Right lobe of liver (tissue), 6 donors: Measurements from ENCODE around the gene KAT2A. TPM values are rescaled to one million over a fixed set of nuclear protein-coding genes. Genes with fewer than 3 reads are reported as not detected.
A peak's percentile ranks its signal among the peaks of the same experiment; 100 is the strongest.

Experiments
- ATAC-seq, 4 donors: fragments of 200-7000 bp; cut with Tn5 transposase; one replicate each; pipeline ENCODE4 v1.9.1; 2020; ENCODE audit warnings: mild to moderate bottlenecking in 4 of 4, moderate library complexity in 4 of 4
- DNase-seq, 3 donors: peaks; one replicate each; pipeline ENCODE4 v3.0.0-alpha.2; 2020
- H3K27ac ChIP-seq, 3 donors: fragments of 200-600 bp; one replicate each; pipeline ENCODE4 v1.8.0; 2022
- H3K27me3 ChIP-seq, 2 donors: fragments of 200-600 bp; one replicate each; pipeline ENCODE4 v1.8.0; 2022
- H3K36me3 ChIP-seq, 4 donors: fragments of 200-600 bp; sonication (generic) in 1 of 4; one replicate each; pipeline versions ENCODE4 v1.5.1 to v1.8.0; 2017 to 2022; ENCODE audit warnings: control low read depth in 1 of 4
- H3K4me1 ChIP-seq, 4 donors: fragments of 200-600 bp; sonication (generic) in 1 of 4; one replicate each; pipeline versions ENCODE4 v1.5.1 to v1.8.0; 2017 to 2022; ENCODE audit warnings: control low read depth in 1 of 4
- H3K4me3 ChIP-seq, 3 donors: fragments of 200-600 bp; one replicate each; pipeline ENCODE4 v1.8.0; 2022
- H3K9me3 ChIP-seq, 4 donors: fragments of 200-600 bp; sonication (generic) in 1 of 4; one replicate each; pipeline versions ENCODE4 v1.5.1 to v1.8.0; 2017 to 2022; ENCODE audit warnings: control low read depth in 1 of 4
- CTCF ChIP-seq, 4 donors: fragments of 200-600 bp in 3 of 4; fragments of 450-650 bp in 1 of 4; IDR thresholded peaks; one replicate each; pipeline versions ENCODE4 v1.5.1 to v1.8.0; 2016 to 2022; ENCODE audit warnings: antibody characterized with exemption in 4 of 4, mild to moderate bottlenecking in 2 of 4
- POLR2A ChIP-seq: fragments of 450-650 bp; IDR thresholded peaks from one replicate; pipeline ENCODE4 v1.6.1; 2017; ENCODE audit warnings: antibody characterized with exemption, mild to moderate bottlenecking
- WGBS: methylation state at CpG from one replicate; pipeline ENCODE4 v1.1.6; 2018; ENCODE audit warnings: low coverage, low lambda C conversion rate; ENCODE audit not compliant: insufficient coverage; ENCODE audit errors: missing lambda C conversion rate; 5-methylcytosine and 5-hydroxymethylcytosine counted together
- intact Hi-C, 2 donors: fragments of 100-400 bp; cut with DNase I; formaldehyde crosslinking; loops; one replicate each; pipeline versions ENCODE4 v1.11.2 to v1.14.1; 2022
- total RNA-seq, 6 experiments: library from RNA; depleted of rRNA in 2 of 6; stranded (reverse); fragments of >200 nt in 2 of 6; fragmentation: NEBNext Ultra II Directional in 3 of 6; extraction: Animal tissue kit (Norgen Biotek cat#: 25700) in 3 of 6; gene quantifications; one replicate each; pipeline versions ENCODE4 v1.1.0 to v1.2.4, GENCODE V29; 2016 to 2023
- donor health status: DM: no; HTN: yes; CAD: no.
- donor health status: DM: no; HTN: no; CAD: no.
- donor health status: DM: no; HTN: no; CAD: no.
- donor health status: DM: no; HTN: yes; CAD: no.
- donor health status: DM: no; HTN: yes; CAD: no.

Gene KAT2A
- total RNA-seq, 6 experiments from 2014 or later, result 14.3 to 36.4 (median 21.3) TPM

- 84% methylated on average over 6 of the region's 6 CpGs for WGBS
- Histone ChIP-seq H3K36me3 (peaks cover 0 to 46% (median 20%) of the 10 kb centered on the region in 4 donors), H3K4me1 (peaks cover 0 to 15% (median 0%) of the 10 kb centered on the region in 4 donors), H3K27me3 (no peaks in the 10 kb centered on the region), H3K9me3 (no peaks in the 10 kb centered on the region), H3K4me3 (no peak overlapping the region), H3K27ac (no peak overlapping the region)
- TF ChIP-seq POLR2A (no peak), CTCF (IDR thresholded peaks at IDR 0.05) (no peak)
- intact Hi-C loops, result loop anchor here in 1 of 2 donors (10.0 kb wide), 1 partner anchor 47 kb away; no protein-coding TSS in a partner anchor
- DNase-seq, result no peak
- no peak for ATAC-seq
These were observed 6.2 kb upstream of the KAT2A start for GRCh38 chr17:42127414-42127813.

- DNase-seq, result no peak
These were observed 5.7 kb upstream of the KAT2A start for GRCh38 chr17:42126836-42127235.

DNA sequence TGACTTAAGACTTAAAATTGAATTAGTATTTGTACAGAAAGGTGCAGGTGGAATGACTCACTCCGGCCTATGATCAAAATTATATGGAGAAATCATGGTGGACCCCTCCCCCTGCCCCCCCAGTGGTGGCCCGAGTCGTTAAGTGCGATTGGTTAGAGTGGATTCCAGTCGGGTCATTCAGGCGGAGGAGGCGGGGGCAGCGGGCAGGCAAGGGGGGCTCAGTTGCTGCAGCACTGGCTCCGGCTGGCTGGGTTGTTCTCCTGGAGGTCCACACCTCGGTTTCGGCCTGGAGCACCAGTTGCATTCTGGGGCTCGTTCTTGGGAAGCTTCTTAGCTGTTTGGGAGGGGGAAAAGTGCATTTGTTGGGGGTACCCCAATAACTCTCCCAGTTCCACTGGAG lies 4.4 kb upstream of the KAT2A start:
- TF ChIP-seq POLR2A (no peak), CTCF (IDR thresholded peaks at IDR 0.05) (no peak)
- Histone ChIP-seq H3K27ac (no peak overlapping the region), H3K27me3 (no peaks in the 10 kb centered on the region), H3K9me3 (no peaks in the 10 kb centered on the region), H3K36me3 (peaks cover 0 to 46% (median 20%) of the 10 kb centered on the region in 4 donors), H3K4me3 (no peak overlapping the region), H3K4me1 (peaks cover 0 to 20% (median 2%) of the 10 kb centered on the region in 4 donors)
- ATAC-seq (no peak), DNase-seq (no peak)
- intact Hi-C loops, result loop anchor here in 1 of 2 donors (10.0 kb wide), 1 partner anchor 49 kb away; no protein-coding TSS in a partner anchor
- WGBS, result 94% methylated on average over 5 of the region's 12 CpGs

More at GRCh38 chr17:42126836-42127235, 5.7 kb upstream of the KAT2A start:
- TF ChIP-seq CTCF (IDR thresholded peaks at IDR 0.05) (no peak), POLR2A (no peak)
- intact Hi-C loops, result loop anchor here in 1 of 2 donors (10.0 kb wide), 1 partner anchor 48 kb away; no protein-coding TSS in a partner anchor
- H3K9me3 ChIP-seq, result no peaks in the 10 kb centered on the region
- 78% methylated on average over 3 of the region's 3 CpGs for WGBS
- peaks cover 0 to 46% (median 20%) of the 10 kb centered on the region in 4 donors for H3K36me3 ChIP-seq
- H3K27me3 ChIP-seq, result no peaks in the 10 kb centered on the region
- no peak for ATAC-seq
- no peak overlapping the region for H3K4me3 ChIP-seq
- peaks cover 0 to 15% (median 0%) of the 10 kb centered on the region in 4 donors for H3K4me1 ChIP-seq
- no peak overlapping the region for H3K27ac ChIP-seq

- no peaks in the 10 kb centered on the region for H3K9me3 ChIP-seq
- TF ChIP-seq POLR2A, result no peak
- TF ChIP-seq CTCF (IDR thresholded peaks at IDR 0.05), result peak in 1 of 4 donors; percentile 12
- intact Hi-C loops, result loop anchor here in 1 of 2 donors (10.0 kb wide), 1 partner anchor 51 kb away; no protein-coding TSS in a partner anchor
- no peak overlapping the region for H3K4me3 ChIP-seq
- ATAC-seq, result no peak
- no peak overlapping the region for H3K27ac ChIP-seq
- H3K36me3 ChIP-seq, result peaks cover 0 to 38% (median 16%) of the 10 kb centered on the region in 4 donors
- no peak for DNase-seq
- 84% methylated on average over 3 of the region's 3 CpGs for WGBS
- no peaks in the 10 kb centered on the region for H3K27me3 ChIP-seq
- H3K4me1 ChIP-seq, result peaks cover 0 to 26% (median 2%) of the 10 kb centered on the region in 4 donors
These were observed 3.1 kb upstream of the KAT2A start for GRCh38 chr17:42124256-42124655.
